Calu3 (cell line): ENCODE data around the gene KIAA1614. TPM values are rescaled to one million over a fixed set of nuclear protein-coding genes. Genes with fewer than 3 reads are reported as not detected.

Experiments
- BruUV-seq: library from RNA; stranded (reverse); fragments of 400-500 nt; replicated peaks from 2 replicates; lab custom pipeline; 2021; lab: Mats Ljungman, UMichigan
- CTCF ChIA-PET: fragments of 300-600 bp; sonication (Branson Sonifier 250); formaldehyde crosslinking; loops from one replicate; lab custom pipeline; 2022; ENCODE audit warnings: antibody characterized with exemption; lab: Charles Lee
- DNase-seq: peaks from one replicate; pipeline ENCODE4 v3.0.0; 2022
- H3K27ac Mint-ChIP-seq: one replicate; pipeline ENCODE4 v1.8.0; 2022; ENCODE audit warnings: mixed read lengths; ENCODE audit not compliant: unreplicated experiment
- H3K27me3 Mint-ChIP-seq: one replicate; pipeline ENCODE4 v1.8.0; 2022; ENCODE audit warnings: mixed read lengths; ENCODE audit not compliant: unreplicated experiment
- H3K36me3 Mint-ChIP-seq: one replicate; pipeline ENCODE4 v1.8.0; 2022; ENCODE audit warnings: mild to moderate bottlenecking, moderate library complexity, mixed read lengths; ENCODE audit not compliant: insufficient read depth, unreplicated experiment
- H3K4me1 Mint-ChIP-seq: one replicate; pipeline ENCODE4 v1.8.0; 2022; ENCODE audit warnings: mild to moderate bottlenecking, low read depth, mixed read lengths; ENCODE audit not compliant: unreplicated experiment
- H3K4me3 Mint-ChIP-seq: one replicate; pipeline ENCODE4 v1.8.0; 2022; ENCODE audit warnings: mild to moderate bottlenecking, low read depth, moderate library complexity, mixed read lengths; ENCODE audit not compliant: unreplicated experiment
- H3K9me3 Mint-ChIP-seq: one replicate; pipeline ENCODE4 v1.8.0; 2022; ENCODE audit warnings: low read depth, mixed read lengths; ENCODE audit not compliant: unreplicated experiment
- intact Hi-C: fragments of 100-400 bp; cut with micrococcal nuclease; formaldehyde crosslinking; loops from one replicate; pipeline ENCODE4 v1.10.0; 2022; ENCODE audit not compliant: unreplicated experiment
- total RNA-seq: library from RNA; stranded (reverse); gene quantifications from 2 replicates; pipeline ENCODE4 v1.2.3, GENCODE V29; 2022
- TF ChIP-seq, protein P1 (sequence below): fragments of 200-600 bp; IDR thresholded peaks from one replicate; pipeline ENCODE4 v1.8.0; 2022; ENCODE audit warnings: antibody characterized with exemption; ENCODE audit not compliant: unreplicated experiment

The KIAA1614 gene
- total RNA-seq, 1 experiment from 2014 or later: 0.19 TPM

DNA sequence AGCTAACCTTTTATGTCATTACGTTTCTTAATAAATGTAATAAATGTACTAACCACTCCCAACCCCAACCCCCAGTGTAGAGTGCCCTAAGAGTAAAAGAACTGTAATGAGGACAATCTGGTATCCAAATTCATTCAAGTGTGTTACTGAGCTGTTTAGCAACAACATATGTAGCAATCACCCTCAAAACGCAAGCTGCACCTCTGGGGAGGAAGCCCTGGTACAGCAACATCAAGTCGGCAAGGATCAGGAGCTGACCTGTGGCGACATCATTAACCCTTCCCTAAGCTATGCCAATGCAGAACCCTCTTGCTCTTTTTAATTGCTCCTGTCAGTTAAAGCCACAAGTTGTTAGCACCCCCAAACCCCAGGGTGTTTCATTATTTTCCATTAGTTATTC lies 62.9 kb downstream of the KIAA1614 start:
- no peaks in the 10 kb centered on the region for H3K4me1 Mint-ChIP-seq
- H3K4me3 Mint-ChIP-seq: no peak overlapping the region
- no peak overlapping the region for H3K27ac Mint-ChIP-seq
- intact Hi-C loops: no loop called here
- H3K27me3 Mint-ChIP-seq: no peaks in the 10 kb centered on the region
- BruUV-seq: TSS peak; percentile 24
- H3K9me3 Mint-ChIP-seq: no peaks in the 10 kb centered on the region
- peaks cover 22% of the 10 kb centered on the region for H3K36me3 Mint-ChIP-seq
- TF ChIP-seq, protein P1, sequence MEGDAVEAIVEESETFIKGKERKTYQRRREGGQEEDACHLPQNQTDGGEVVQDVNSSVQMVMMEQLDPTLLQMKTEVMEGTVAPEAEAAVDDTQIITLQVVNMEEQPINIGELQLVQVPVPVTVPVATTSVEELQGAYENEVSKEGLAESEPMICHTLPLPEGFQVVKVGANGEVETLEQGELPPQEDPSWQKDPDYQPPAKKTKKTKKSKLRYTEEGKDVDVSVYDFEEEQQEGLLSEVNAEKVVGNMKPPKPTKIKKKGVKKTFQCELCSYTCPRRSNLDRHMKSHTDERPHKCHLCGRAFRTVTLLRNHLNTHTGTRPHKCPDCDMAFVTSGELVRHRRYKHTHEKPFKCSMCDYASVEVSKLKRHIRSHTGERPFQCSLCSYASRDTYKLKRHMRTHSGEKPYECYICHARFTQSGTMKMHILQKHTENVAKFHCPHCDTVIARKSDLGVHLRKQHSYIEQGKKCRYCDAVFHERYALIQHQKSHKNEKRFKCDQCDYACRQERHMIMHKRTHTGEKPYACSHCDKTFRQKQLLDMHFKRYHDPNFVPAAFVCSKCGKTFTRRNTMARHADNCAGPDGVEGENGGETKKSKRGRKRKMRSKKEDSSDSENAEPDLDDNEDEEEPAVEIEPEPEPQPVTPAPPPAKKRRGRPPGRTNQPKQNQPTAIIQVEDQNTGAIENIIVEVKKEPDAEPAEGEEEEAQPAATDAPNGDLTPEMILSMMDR: no peak
- CTCF ChIA-PET: no interaction called here
- no peak for DNase-seq

DNA sequence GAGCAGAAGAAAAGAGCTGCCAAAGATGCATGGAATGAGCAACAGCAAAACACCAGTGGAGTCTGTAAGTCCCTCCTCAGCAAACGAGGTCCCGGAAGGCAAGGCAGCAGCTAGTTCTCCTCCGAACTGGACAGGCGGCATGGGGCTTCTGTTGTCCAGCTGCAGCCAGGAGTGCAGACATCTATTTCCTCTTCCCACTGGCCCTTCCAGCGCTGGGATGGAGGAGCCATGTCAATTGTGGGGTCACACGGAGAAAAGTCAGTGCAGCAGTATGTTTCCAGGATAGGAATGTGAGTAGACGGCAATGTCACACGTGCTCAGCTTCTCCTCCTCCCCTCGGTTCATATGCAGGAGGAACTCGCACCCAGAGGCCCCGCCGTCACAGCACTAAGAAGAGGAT lies 63.5 kb downstream of the KIAA1614 start:
- Mint-ChIP-seq H3K27me3 (no peaks in the 10 kb centered on the region), H3K36me3 (peaks cover 17% of the 10 kb centered on the region), H3K27ac (no peak overlapping the region), H3K4me1 (no peaks in the 10 kb centered on the region), H3K4me3 (no peak overlapping the region), H3K9me3 (no peaks in the 10 kb centered on the region)
- intact Hi-C loops: no loop called here
- DNase-seq: no peak
- TF ChIP-seq, protein P1: no peak
- BruUV-seq: no TSS peak
- CTCF ChIA-PET: no interaction called here

DNA sequence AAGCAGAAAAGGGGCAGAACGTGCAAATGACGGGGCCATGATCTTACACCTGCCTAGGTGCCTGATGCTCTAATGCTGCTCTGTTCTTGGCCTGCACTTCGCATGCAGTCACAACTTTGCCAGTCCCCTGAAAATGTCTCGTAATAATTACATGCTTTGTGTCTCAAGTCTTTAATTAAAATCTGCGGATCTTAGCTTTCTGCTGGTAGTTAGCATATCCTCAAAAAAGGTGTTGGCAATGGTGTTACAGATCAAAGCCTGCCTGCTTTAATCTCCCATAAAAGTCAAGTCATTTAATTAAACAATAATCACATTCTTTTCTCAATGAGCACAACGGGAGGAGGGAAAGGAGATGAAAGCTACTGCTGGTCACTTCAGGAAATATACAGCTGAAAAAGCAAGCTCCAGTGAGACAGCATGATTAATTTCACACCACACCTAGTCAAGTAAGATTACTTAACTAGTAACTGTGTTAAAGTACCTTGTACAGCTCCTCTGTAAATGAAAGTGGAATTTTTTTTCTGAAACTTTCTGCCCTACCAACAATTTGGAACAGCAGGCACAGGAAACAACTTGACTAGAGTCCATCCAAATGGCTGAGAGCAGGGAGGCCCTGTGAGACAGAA lies 64.1 kb downstream of the KIAA1614 start:
- Mint-ChIP-seq H3K27ac (no peak overlapping the region), H3K36me3 (peaks cover 14% of the 10 kb centered on the region), H3K4me1 (no peaks in the 10 kb centered on the region), H3K9me3 (no peaks in the 10 kb centered on the region), H3K4me3 (no peak overlapping the region), H3K27me3 (no peaks in the 10 kb centered on the region)
- no peak for DNase-seq
- BruUV-seq: no TSS peak
- CTCF ChIA-PET: no interaction called here
- intact Hi-C loops: no loop called here
- TF ChIP-seq, protein P1: no peak

DNA sequence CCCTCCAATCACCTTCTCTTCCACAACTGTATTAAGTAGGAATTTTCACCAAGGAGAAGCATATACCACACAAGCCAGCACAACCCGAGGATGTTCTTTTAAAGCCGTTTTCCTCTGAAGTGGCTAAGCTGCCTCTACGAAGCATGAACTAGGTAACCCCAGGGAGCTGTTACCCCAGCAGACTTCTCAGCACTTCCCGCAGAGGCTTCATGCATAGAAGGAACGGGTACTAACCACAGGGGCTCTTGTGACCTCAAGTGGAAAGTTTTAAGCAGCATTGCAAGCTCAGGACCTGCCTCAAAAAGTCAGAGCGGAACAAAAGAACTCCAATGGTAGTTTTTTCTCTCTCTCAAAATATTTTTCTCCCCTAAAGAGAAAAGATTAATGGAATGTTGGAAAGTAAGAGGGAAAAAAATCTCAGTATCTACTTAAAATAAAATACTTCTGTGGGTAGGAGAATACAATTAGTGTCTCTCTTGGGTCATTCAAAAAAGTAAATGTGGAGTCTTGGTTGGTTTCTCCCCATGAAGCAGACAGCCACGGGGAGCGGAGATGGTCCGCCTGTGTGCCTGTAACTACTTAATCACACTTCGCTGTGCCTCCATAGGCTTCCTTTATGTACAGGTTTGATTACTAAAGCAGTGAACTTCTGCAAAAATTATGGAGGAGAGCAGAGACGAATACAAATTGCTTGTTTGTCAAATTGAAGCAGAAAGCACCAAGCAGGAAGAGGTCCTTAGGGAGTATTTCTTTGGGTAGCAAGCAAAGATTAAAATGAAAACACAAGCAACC lies 69.1 kb downstream of the KIAA1614 start:
- peaks cover 20% of the 10 kb centered on the region for H3K36me3 Mint-ChIP-seq
- DNase-seq: no peak

More for the DNA sequence above, 69.1 kb downstream of the KIAA1614 start:
- Mint-ChIP-seq H3K27me3 (no peaks in the 10 kb centered on the region), H3K9me3 (no peaks in the 10 kb centered on the region), H3K4me3 (no peak overlapping the region), H3K4me1 (no peaks in the 10 kb centered on the region), H3K27ac (no peak overlapping the region)
- CTCF ChIA-PET: no interaction called here
- BruUV-seq: no TSS peak
- intact Hi-C loops: no loop called here
- TF ChIP-seq, protein P1: no peak
